Measurements from ENCODE around the gene ANKMY1. TPM values are rescaled to one million over a fixed set of nuclear protein-coding genes. Genes with fewer than 3 reads are reported as not detected.

ANKMY1 gene
- total and polyA plus RNA-seq, 2 experiments from 2014 or later, result 2.3 to 8.9 TPM

- no peak overlapping the region for H3K4me3 ChIP-seq
- TF ChIP-seq EZH2 (IDR thresholded peaks at IDR 0.05; ENCODE audit: low read depth, unreplicated experiment) (no peak), CTCF (conservative IDR thresholded peaks at IDR 0.05; ENCODE audit: low read depth in 2 of 2) (no peak)
- H3K9me2 ChIP-seq (ENCODE audit: insufficient read depth), result no peaks in the 10 kb centered on the region; the same call in 1 of the 2 replicates
- no peak for DNase-seq (ENCODE audit: low spot score)
- peaks cover 24% of the 10 kb centered on the region for H3K27me3 ChIP-seq (ENCODE audit: insufficient read depth)
- peaks cover 9% of the 10 kb centered on the region; the same call in 1 of the 2 replicates for H3K79me2 ChIP-seq (replicated peaks; ENCODE audit: insufficient read depth)
- no peaks in the 10 kb centered on the region for H3K36me3 ChIP-seq (ENCODE audit: insufficient read depth)
- no peak for ATAC-seq
- peaks cover 30% of the 10 kb centered on the region for H3K27me3 Mint-ChIP-seq (ENCODE audit: insufficient read depth, low read depth, poor library complexity)
- peaks cover 30% of the 10 kb centered on the region for H3K36me3 Mint-ChIP-seq (ENCODE audit: low read depth)
- no peak overlapping the region for H3K27ac ChIP-seq (ENCODE audit: low read depth)
- H3K9me3 Mint-ChIP-seq, result peaks cover 14% of the 10 kb centered on the region
- peaks cover 19% of the 10 kb centered on the region for H3K4me1 Mint-ChIP-seq
- H3K4me2 ChIP-seq, result no peak overlapping the region
- H3F3A ChIP-seq (replicated peaks; ENCODE audit: low read depth), result 0 out of 2 replicates have a peak, but pooled peaks cover 5% of the 10 kb centered on the region
- H3K4me3 Mint-ChIP-seq, result no peak overlapping the region
- H4K20me1 ChIP-seq (replicated peaks; ENCODE audit: insufficient read depth), result no peaks in the 10 kb centered on the region
- H3K27ac Mint-ChIP-seq, result no peak overlapping the region
- peaks cover 10% of the 10 kb centered on the region for H3K4me1 ChIP-seq (ENCODE audit: insufficient read depth)
- no peak overlapping the region for H2AFZ ChIP-seq
Observed at GRCh38 chr2:240555541-240556250, 2.1 kb downstream of the ANKMY1 start.

GRCh38 chr2:240554767-240555493 is 2.9 kb downstream of the ANKMY1 start:
- Mint-ChIP-seq H3K9me3 (peaks cover 18% of the 10 kb centered on the region), H3K36me3 (ENCODE audit: low read depth) (peaks cover 33% of the 10 kb centered on the region), H3K4me3 (no peak overlapping the region), H3K27ac (no peak overlapping the region), H3K27me3 (ENCODE audit: insufficient read depth, low read depth, poor library complexity) (peaks cover 29% of the 10 kb centered on the region), H3K4me1 (peaks cover 18% of the 10 kb centered on the region)
- Histone ChIP-seq H3K27ac (ENCODE audit: low read depth) (no peak overlapping the region), H3K4me3 (no peak overlapping the region), H3K79me2 (replicated peaks; ENCODE audit: insufficient read depth) (peaks cover 8% of the 10 kb centered on the region; the same call in 1 of the 2 replicates), H3K4me2 (no peak overlapping the region), H3K9me2 (ENCODE audit: insufficient read depth) (no peaks in the 10 kb centered on the region; the same call in 1 of the 2 replicates), H3F3A (replicated peaks; ENCODE audit: low read depth) (0 out of 2 replicates have a peak, but pooled peaks cover 5% of the 10 kb centered on the region), H3K27me3 (ENCODE audit: insufficient read depth) (peaks cover 24% of the 10 kb centered on the region), H3K4me1 (ENCODE audit: insufficient read depth) (peaks cover 9% of the 10 kb centered on the region), H2AFZ (no peak overlapping the region), H3K36me3 (ENCODE audit: insufficient read depth) (no peaks in the 10 kb centered on the region), H4K20me1 (replicated peaks; ENCODE audit: insufficient read depth) (no peaks in the 10 kb centered on the region)
- DNase-seq (ENCODE audit: low spot score) (no peak), ATAC-seq (no peak)
- no peak for TF ChIP-seq JUNB (IDR thresholded peaks at IDR 0.05; ENCODE audit: unreplicated experiment)
- TF ChIP-seq CTCF (conservative IDR thresholded peaks at IDR 0.05; ENCODE audit: low read depth in 2 of 2), result no peak
- no peak for TF ChIP-seq CREB1 (CRISPR knock-in tag; IDR thresholded peaks at IDR 0.05; ENCODE audit: low read depth)
- TF ChIP-seq ZNF462 (CRISPR knock-in tag; IDR thresholded peaks at IDR 0.05), result no peak
- TF ChIP-seq NANOG (IDR thresholded peaks at IDR 0.05; ENCODE audit: borderline replicate concordance), result no peak
- TF ChIP-seq ETS1 (IDR thresholded peaks at IDR 0.05), result no peak
